GM18873 (cell line): ENCODE results near the gene PTPRQ.

Experiments used
- ATAC-seq: cut with Tn5 transposase; IDR thresholded peaks from one replicate; pipeline ENCODE4 v1.9.1; 2021; ENCODE audit warnings: mild to moderate bottlenecking, moderate library complexity, moderate number of reproducible peaks; ENCODE audit not compliant: unreplicated experiment, low FRiP score

Gene PTPRQ

DNA sequence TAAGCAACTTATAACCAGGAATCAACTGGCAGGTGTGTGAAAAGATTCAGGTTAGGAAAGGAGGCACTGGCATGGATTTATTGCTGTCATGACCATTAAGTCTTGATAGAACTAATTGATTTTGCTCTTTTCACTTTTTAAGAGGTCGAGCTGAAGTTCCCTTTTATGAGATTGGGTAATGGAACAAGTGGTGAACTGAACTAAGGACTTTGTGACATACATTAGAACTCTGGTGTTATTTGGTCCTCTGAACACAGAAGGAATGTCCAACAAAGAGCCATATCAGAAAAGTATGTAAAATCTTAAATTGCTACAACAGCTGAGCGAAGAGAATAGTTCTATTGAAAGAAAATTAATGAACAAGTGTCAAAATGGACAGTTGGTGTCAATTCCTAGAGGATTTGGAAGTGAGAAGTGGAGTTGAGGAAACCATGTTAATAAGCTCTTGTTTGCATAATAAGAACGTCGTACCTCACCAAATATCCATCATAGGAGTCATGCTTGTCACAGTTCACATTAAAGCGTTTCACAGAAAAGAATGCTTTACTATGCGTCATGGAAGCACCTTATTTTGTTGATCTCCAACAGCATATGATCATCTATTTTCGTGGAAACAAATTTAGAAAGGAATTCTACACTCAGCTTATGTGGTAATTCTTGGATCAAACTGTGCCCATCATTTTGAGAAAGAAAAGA lies 255.0 kb downstream of the PTPRQ start:
- ATAC-seq: no peak

DNA sequence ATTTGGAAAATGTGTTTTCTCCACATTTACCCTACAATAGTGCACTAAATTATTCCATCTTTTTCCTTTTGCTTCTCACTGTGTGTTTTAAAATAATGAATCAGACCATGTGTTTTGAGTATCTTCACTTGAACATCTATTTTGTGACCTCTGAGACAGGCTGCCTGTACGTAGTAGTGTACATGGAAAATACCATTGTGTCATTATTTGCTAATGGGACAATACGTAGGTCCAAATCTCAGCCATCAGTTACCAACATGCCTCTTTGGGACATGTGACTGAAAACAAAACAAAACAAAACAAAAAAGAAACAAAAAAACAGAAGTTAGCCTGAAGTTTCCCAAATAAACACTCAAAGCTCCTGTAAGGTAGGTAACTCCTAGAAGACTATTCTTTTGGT lies 256.3 kb downstream of the PTPRQ start:
- ATAC-seq: no peak

DNA sequence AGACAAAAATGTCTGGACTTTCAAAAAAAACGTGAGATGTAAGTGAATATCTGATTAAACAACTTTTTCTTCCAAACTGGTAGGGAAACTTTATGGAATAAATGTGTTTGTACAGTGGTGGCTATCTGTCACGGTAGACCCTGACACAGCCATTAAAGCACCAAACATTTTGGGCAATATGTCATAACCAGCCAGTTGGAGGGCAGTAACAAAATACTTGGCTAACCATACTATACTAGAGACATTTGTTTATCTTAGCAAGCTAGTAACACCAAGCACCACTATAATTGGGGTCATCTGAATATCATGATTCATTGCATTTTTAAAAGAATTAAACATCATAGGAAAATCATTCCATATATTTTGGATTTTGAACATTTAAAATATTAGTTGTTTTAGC lies 257.4 kb downstream of the PTPRQ start:
- ATAC-seq: no peak

DNA sequence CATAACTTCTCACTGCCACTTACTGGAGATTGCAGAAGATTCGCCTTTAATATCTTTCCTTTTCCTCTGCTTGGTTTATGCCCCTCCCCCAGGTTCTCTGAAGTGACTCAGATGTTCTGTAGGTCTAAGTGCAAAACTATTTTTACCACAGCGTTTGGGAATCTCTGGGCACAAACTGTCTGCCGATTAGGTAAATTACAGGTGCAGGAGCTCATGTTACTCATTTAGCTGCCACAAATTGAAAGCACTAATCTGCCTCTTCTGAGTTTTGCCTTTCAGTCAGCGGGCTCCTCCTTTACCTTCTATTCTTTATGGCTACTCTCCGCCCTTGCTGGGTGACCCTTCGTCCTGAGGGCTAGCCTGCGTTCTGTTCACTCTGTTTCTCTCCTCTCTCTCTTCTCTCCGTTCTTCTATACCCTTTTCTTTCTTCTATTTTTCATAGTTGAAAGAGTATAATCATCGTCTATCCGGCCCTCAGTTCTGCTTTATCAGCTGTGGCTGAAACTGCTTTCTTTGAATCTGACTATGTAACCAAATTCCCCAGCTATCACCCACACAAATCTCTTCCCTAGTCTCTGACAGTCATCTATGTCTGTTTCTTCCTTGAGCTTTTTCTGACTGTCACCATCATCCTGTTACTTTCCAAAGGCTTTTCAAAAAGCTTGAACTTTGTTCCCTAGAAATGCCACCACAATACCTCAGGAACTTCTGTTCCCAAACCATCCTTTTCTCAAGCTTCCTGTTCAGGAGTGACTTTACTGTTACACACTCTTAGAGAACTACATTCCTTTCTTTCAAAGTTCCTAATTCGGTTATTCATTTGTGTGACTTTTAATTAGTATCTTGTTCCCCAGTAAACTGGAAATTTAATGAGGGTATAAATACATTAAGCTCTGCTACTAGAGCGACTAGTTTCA lies 259.1 kb downstream of the PTPRQ start:
- ATAC-seq: peak; percentile 91

DNA sequence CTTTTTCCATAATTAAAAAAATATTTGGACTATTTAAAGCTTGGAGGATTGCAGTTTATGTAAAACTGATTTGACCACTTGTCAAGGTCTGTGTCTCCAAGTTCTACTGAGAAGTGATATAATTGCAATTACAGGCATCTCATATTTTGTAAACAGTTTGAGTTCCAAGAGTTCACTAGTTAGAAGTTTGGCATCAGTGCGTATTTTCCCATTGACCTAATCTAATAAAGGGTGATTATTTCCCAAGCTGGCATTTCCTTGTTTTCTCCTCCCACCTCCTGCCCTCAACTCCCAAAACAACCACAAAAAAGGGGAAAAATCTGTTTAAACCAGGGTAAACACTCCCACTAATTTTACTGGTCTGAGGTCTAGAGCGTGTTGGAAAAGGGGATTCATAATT lies 260.4 kb downstream of the PTPRQ start:
- ATAC-seq: no peak

DNA sequence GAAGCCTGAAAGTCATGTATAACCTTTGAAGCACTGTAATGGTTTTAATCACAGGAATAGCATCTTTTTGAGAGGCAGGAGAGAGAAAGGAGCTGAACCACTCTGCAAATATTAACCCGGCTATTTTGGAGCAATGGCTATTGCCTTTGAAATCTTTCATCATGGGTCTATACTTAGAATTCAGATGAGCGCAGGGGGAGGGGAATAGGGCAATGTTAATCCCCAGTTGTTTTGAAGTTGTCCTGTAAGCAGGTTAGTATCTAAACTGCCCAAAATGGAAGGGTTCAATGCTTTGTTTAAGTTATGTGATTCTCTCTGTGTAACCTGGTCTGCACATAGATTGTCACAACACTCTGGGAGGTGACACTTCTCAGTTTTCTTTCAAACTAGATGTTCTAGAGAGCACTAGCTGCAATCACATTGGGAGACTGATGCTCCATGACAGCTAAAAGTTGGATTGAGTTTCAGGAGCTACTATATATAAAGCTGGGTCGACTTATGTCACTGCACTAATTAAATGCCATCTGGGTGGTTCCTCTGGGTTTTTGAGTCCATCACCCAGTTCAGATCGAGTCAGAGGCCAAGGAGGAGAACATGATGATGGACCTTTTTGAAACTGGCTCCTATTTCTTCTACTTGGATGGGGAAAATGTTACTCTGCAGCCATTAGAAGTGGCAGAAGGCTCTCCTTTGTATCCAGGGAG lies 263.2 kb downstream of the PTPRQ start, which contains the start of gene MYF6:
Gene MYF6, plus strand, starts transcription at position 509 of the 704 bp plus-strand sequence. Its CDS starts 86 bp downstream, at position 595.
- ATAC-seq: no peak

DNA sequence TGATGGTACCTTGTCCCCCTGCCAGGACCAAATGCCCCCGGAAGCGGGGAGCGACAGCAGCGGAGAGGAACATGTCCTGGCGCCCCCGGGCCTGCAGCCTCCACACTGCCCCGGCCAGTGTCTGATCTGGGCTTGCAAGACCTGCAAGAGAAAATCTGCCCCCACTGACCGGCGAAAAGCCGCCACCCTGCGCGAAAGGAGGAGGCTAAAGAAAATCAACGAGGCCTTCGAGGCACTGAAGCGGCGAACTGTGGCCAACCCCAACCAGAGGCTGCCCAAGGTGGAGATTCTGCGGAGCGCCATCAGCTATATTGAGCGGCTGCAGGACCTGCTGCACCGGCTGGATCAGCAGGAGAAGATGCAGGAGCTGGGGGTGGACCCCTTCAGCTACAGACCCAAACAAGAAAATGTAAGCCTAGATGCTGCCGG lies 263.8 kb downstream of the PTPRQ start:
- no peak for ATAC-seq

DNA sequence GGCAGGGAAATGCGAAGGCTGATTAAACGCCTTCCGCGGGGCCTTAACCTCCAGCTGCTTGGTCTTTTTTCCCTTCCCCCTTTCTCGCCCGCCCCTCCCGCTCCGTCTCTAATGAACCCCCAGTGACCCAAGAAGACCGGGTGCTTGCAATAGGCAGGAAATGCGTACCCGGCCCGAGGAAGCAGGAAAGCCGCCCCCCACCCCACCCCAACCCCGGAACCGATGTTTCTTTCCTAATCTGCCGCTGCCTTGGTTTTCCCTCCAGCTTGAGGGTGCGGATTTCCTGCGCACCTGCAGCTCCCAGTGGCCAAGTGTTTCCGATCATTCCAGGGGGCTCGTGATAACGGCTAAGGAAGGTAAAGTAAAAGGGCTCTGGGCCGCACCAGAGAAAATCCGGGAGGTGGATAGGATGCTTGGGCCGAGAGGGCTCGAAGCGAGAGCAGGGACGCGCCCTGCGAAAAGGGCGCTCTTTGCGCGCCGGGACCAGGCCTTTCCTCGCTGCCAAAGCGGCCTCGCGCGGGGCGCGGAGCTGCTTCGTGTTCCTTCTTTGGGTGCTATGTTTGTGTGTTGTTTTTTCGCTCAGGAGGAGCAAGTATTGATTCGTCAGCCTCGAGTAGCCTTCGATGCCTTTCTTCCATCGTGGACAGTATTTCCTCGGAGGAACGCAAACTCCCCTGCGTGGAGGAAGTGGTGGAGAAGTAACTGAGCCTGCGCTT lies 264.4 kb downstream of the PTPRQ start:
- ATAC-seq: no peak

DNA sequence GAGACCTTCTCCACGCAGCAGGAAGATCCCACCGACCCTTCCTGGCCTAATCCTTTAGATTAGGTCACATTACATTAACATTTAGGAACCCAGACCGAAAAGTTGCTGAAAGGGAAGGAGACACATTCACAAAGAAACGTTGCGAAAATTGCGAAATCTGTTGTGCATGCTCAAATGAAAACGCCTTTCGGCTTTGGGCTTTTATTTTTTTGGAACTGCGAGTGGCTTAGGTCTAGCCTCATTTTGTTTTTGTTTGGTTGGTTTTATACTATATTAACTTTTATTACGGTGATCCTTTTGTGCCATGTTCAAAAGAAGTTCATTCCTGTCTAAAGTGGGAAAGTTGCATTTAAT lies 264.9 kb downstream of the PTPRQ start:
- ATAC-seq: no peak

DNA sequence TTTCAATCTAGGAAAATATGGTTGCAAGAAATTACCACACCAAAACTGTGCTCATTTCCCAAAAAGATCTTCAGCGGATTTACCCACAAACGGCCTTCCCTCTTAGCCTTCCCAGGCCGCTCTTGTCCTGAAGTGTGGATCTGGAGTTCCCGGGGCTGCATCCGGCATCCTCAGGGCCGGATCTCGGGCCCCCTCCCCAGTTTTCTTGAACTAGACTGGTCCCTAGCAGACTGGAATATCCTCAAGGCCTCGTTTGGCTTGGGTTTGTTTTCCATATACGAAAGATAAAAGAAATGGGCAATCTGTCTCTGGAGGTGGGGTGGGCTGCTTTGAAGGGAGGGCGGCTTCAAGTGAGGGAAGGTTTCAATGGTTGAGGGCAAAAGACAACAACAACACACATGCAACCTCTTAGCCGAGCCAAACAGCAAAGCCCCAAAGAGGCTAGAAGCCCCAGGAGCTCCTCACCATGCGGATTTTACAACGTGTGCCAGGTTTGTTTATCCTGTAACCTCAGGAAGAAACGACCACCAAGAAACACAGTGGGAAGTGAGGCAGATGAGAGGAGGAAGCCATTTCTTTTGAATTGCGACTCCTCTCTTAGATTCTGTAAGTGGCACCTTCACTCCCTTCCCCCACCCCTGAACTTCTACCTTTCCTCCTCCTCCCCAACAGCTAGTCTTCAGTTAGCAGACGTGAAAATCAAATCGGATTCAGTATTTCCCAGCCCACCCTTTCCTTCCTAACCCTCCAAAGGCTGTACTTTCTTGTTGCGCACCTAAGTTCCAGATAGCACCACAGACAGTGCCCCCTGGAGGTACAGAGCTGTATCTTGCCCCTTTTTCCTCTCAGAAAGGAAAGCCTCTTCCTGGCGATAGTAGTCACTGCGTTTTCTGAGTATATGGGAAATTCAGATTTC lies 266.0 kb downstream of the PTPRQ start:
- ATAC-seq: peak; percentile 61

DNA sequence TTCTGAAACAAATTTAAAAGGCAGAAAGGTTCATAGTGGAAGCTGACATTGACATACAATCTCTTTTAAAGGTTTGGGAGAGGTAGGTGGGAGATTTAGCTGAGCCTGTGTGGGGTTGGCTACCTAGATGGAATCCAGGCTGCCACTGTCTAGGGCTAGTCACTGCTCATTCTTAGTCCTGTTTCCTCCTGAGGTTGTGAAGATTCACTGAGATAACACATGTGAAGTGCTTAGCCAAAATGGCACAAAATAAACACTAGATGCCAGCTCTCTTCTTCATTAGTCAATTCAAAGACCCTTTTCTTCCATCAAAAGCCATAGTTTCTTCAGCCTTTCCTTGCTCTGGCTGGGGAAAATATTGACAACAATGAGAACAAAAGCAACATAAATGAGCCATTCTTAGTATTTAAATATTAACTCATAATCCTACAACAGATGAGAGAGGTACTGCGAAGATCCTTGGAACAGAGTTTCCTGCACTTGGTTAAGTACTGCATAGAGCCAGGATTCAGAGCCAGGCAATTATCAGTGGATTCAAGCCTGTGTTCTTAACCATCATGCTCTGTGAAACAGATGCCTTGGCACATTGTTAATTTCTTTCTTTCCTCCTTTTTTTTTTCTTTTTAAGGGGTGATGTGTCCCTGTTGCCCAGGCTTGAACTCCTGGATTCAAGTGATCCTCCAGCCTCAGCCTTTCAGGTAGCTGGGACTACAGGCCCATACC lies 266.9 kb downstream of the PTPRQ start:
- ATAC-seq: no peak

DNA sequence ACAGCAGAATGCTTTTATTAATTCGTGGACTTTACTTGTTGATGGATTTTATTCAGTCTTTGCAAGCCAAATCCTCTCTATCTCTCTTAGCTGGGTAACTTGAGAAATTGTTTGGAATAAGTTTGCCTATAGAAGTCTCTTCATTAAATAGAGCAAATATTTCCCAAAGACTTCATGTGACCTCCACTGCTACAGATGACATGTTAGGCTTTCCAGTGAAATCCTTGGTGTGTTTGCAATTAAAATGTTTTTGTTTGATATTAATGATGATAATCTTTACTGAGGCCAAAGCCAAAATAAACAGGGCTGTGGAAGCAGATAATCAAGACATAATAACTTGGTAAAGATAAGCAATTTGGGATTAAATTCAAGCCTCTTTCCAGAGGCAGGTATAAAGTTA lies 267.8 kb downstream of the PTPRQ start:
- ATAC-seq: no peak

DNA sequence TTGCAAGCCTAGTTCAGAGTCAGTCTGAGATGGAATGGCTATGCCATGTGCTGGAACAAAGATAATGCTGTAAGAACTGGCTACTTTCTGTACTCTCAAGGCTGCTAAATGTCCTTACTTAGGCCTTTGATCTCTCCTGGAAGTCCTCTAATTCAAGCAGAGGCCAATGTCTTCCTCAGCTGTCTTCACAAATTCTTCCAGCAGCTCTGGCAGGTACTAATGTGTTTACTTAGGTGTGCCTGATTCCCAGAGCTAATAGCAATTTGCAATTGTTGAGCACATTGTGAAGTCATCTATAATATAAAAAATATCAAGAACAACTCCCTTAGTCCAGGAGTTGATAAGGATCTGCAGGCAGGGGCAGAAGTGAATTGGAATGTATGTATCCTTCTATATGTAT lies 268.8 kb downstream of the PTPRQ start:
- ATAC-seq: no peak

DNA sequence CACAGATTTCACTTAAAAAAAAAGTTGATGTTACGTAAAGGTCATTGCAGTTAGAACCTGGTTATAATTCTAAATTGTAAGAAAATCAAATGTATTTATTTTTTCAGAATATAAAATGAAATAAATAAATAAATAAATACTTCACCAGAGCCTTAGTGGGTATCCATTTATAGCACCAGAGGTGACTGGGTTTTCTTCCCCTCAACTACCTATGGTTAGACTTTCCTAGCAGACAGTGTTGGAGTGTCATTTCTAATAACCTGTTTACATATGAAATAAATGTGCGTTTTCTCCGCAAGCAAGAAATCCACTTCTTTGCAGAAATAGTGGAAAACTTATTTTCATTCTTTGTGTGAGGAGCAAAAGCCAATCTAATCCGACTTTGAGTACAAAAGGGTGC lies 269.4 kb downstream of the PTPRQ start:
- no peak for ATAC-seq

DNA sequence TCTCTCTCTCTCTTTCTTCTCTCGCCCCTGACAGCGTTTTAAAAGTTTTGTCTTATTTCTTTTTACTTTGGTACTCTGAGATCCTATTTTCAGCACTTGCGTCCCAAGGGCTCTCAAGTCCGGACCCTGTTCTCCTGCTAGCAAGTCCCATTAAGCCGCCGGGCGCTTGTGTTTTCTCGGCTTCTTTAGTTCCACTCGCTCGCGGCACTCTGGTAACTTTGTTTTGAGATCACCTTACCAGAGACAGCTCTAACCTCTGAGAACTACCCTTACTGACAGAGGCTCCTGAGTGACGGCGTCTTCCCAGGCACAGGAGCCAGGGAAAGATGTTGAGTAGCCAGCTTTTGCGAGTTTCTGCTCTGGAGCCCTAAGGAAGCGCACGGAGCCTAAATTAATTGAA lies 270.0 kb downstream of the PTPRQ start:
- ATAC-seq: no peak

DNA sequence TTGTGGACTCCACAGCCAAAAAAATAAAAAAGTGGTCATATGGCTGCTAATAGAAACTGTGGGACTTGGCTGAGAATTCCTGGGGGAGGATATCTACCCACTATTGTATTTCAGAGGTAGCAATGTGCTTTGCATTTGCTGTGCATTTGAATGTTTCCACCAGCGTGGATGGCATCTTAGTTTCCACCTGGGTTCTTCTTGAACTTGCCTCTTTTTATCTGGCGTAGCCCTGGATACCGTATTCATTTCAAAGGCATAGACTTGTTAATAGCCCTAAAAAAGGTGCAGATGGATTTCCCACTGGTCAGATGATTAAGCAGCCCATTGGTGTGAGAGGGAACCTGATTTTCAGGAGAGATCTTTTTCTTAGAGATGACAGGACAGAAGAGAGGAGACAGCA lies 270.8 kb downstream of the PTPRQ start:
- ATAC-seq: no peak

DNA sequence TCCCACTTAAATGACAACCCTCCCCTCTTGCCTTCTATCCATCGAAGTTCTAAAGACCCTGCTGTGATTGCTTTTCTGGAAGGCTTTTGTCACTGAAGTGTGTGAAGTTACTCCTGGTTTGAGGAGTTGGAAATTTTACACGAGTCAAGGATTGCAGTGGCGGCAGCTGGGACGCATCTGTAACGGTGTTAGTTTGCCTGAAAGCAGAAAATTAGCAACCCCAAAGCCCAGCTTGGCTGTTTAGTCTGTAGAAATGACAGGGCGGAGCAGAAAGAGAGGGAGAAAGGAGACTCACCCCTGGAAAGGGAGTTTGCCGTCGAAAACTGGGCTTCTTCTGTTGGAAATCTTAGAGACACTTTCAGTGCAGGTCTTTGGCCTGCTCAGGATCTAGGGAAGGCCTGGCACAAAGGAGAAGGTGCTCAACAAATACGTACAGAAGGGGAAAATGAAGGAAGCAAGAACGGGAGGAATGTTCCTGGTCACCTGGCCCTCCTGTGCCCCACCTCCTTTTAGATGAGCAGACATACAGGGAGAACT lies 271.7 kb downstream of the PTPRQ start:
- no peak for ATAC-seq

DNA sequence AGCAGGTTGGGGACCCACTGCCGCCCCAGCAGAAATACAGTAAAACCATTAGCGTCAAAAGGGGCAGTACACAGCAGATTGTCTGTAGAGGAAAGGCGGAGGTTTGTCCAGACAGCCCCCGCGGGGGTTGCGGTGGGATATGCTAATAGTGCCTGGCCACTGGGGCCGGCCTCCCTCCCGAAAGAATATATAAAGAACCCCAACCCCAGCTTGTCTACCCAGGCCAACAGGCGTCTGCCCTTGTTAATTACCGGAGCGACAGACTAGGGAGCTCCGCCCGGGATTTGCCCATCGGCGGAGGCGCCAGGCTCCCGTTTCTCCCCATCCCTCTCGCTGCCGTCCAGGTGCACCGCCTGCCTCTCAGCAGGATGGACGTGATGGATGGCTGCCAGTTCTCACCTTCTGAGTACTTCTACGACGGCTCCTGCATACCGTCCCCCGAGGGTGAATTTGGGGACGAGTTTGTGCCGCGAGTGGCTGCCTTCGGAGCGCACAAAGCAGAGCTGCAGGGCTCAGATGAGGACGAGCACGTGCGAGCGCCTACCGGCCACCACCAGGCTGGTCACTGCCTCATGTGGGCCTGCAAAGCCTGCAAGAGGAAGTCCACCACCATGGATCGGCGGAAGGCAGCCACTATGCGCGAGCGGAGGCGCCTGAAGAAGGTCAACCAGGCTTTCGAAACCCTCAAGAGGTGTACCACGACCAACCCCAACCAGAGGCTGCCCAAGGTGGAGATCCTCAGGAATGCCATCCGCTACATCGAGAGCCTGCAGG lies 272.8 kb downstream of the PTPRQ start, which contains the start of gene MYF5:
Gene MYF5, plus strand, starts transcription at position 217 of the 774 bp plus-strand sequence. Its CDS starts 152 bp downstream, at position 369.
- no peak for ATAC-seq
